WTC11 (cell line): Measurements from ENCODE around the gene FREM2. TPM values are rescaled to one million over a fixed set of nuclear protein-coding genes. Genes with fewer than 3 reads are reported as not detected.

ENCODE experiments used
- ATAC-seq: fragments of 200-7000 bp; cut with Tn5 transposase; 2 replicates; pipeline ENCODE4 v1.10.0; 2021; ENCODE audit warnings: mild to moderate bottlenecking, moderate library complexity
- CTCF ChIA-PET: fragments of 300-600 bp; sonication (Branson Sonifier 250); formaldehyde crosslinking; loops from one replicate; lab custom pipeline; 2021; ENCODE audit warnings: antibody characterized with exemption; lab: Charles Lee
- POLR2A ChIA-PET: fragments of 350-600 bp; sonication (Branson Sonifier 250); formaldehyde crosslinking; loops from one replicate; lab custom pipeline; 2021; ENCODE audit warnings: antibody characterized with exemption; lab: Charles Lee
- DNase-seq: peaks from one replicate; pipeline ENCODE4 v3.0.0; 2021; ENCODE audit warnings: low spot score
- H3K27ac Mint-ChIP-seq: 2 replicates; pipeline ENCODE4 v1.8.0; 2021; ENCODE audit warnings: mixed read lengths
- H3K27me3 Mint-ChIP-seq: 2 replicates; pipeline ENCODE4 v1.8.0; 2021; ENCODE audit warnings: low read depth, mild to moderate bottlenecking, moderate library complexity, mixed read lengths
- H3K36me3 Mint-ChIP-seq: 2 replicates; pipeline ENCODE4 v1.8.0; 2021; ENCODE audit warnings: mixed read lengths
- H3K4me1 Mint-ChIP-seq: 2 replicates; pipeline ENCODE4 v1.8.0; 2022; ENCODE audit warnings: mixed read lengths
- H3K4me3 Mint-ChIP-seq: 2 replicates; pipeline ENCODE4 v1.8.0; 2021; ENCODE audit warnings: mild to moderate bottlenecking, moderate library complexity, mixed read lengths
- H3K9me3 Mint-ChIP-seq: 2 replicates; pipeline ENCODE4 v1.8.0; 2021; ENCODE audit warnings: mixed read lengths
- ATF2 ChIP-seq: sonication (generic); formaldehyde crosslinking; IDR thresholded peaks from 2 replicates; pipeline ENCODE4 v1.8.1; 2022; ENCODE audit warnings: low read depth, missing genetic modification reagents, borderline replicate concordance
- CREB1 ChIP-seq: sonication (generic); formaldehyde crosslinking; IDR thresholded peaks from 2 replicates; pipeline ENCODE4 v1.8.0; 2023; ENCODE audit warnings: mild to moderate bottlenecking, missing genetic modification reagents
- ELF4 ChIP-seq: sonication (generic); formaldehyde crosslinking; IDR thresholded peaks from 2 replicates; pipeline ENCODE4 v1.8.1; 2022; ENCODE audit warnings: low read depth, mild to moderate bottlenecking, moderate library complexity, missing genetic modification reagents
- EMX1 ChIP-seq: fragments of 250-450 bp; sonication (Bioruptor Pico); IDR thresholded peaks from 2 replicates; pipeline ENCODE4 v1.8.0; 2021; ENCODE audit warnings: mild to moderate bottlenecking
- ETV6 ChIP-seq: sonication (generic); formaldehyde crosslinking; IDR thresholded peaks from 2 replicates; pipeline ENCODE4 v1.8.1; 2022; ENCODE audit warnings: mild to moderate bottlenecking, missing genetic modification reagents
- FOXP1 ChIP-seq: sonication (generic); formaldehyde crosslinking; IDR thresholded peaks from 2 replicates; pipeline ENCODE4 v1.8.0; 2022; ENCODE audit warnings: missing genetic modification reagents, mild to moderate bottlenecking, moderate library complexity, borderline replicate concordance
- GRHL2 ChIP-seq: fragments of 250-450 bp; sonication (Bioruptor Pico); IDR thresholded peaks from 2 replicates; pipeline ENCODE4 v1.8.0; 2022; ENCODE audit warnings: mild to moderate bottlenecking, moderate library complexity; ENCODE audit not compliant: insufficient replicate concordance, severe bottlenecking
- HMGA2 ChIP-seq: fragments of 250-450 bp; sonication (Bioruptor Pico); IDR thresholded peaks from 2 replicates; pipeline ENCODE4 v1.4.0; 2021; ENCODE audit warnings: mild to moderate bottlenecking, moderate library complexity
- RELA ChIP-seq: sonication (generic); formaldehyde crosslinking; IDR thresholded peaks from 2 replicates; pipeline ENCODE4 v1.8.1; 2022; ENCODE audit warnings: missing genetic modification reagents, mild to moderate bottlenecking, borderline replicate concordance
- SMAD4 ChIP-seq: sonication (generic); formaldehyde crosslinking; IDR thresholded peaks from 2 replicates; pipeline ENCODE4 v1.8.0; 2022; ENCODE audit warnings: mild to moderate bottlenecking, missing genetic modification reagents
- SOX15 ChIP-seq: fragments of 250-450 bp; sonication (Bioruptor Pico); IDR thresholded peaks from 2 replicates; pipeline ENCODE4 v1.9.0; 2021; ENCODE audit warnings: mild to moderate bottlenecking
- SP1 ChIP-seq: sonication (generic); formaldehyde crosslinking; conservative IDR thresholded peaks from 2 replicates; pipeline ENCODE4 v1.8.1; 2022; ENCODE audit warnings: missing genetic modification reagents
- STAT6 ChIP-seq: sonication (generic); formaldehyde crosslinking; conservative IDR thresholded peaks from 2 replicates; pipeline ENCODE4 v1.8.1; 2023; ENCODE audit warnings: mild to moderate bottlenecking, low read depth, missing genetic modification reagents, moderate library complexity
- TEAD4 ChIP-seq: sonication (generic); formaldehyde crosslinking; IDR thresholded peaks from 2 replicates; pipeline ENCODE4 v1.8.0; 2022; ENCODE audit warnings: mild to moderate bottlenecking, missing genetic modification reagents
- USF2 ChIP-seq: sonication (generic); formaldehyde crosslinking; IDR thresholded peaks from 2 replicates; pipeline ENCODE4 v1.8.1; 2023; ENCODE audit warnings: mild to moderate bottlenecking, missing genetic modification reagents, moderate library complexity
- ZNF138 ChIP-seq: sonication (generic); formaldehyde crosslinking; conservative IDR thresholded peaks from 2 replicates; pipeline ENCODE4 v1.8.1; 2022; ENCODE audit warnings: mild to moderate bottlenecking, moderate library complexity, missing genetic modification reagents
- ZNF416 ChIP-seq: fragments of 250-450 bp; sonication (Bioruptor Pico); IDR thresholded peaks from 2 replicates; pipeline ENCODE4 v1.9.0; 2021; ENCODE audit warnings: mild to moderate bottlenecking, inconsistent platforms
- ZSCAN18 ChIP-seq: fragments of 250-450 bp; sonication (Bioruptor Pico); IDR thresholded peaks from 2 replicates; pipeline ENCODE4 v2.1.2; 2022; ENCODE audit warnings: mild to moderate bottlenecking, moderate library complexity
- total RNA-seq: library from RNA; stranded (reverse); gene quantifications from 3 replicates; pipeline ENCODE4 v1.2.3, GENCODE V29; 2021
- TF ChIP-seq, protein P1 (sequence below): fragments of 250-450 bp; sonication (Bioruptor Pico); conservative IDR thresholded peaks from 2 replicates; pipeline ENCODE4 v1.9.0; 2021; ENCODE audit warnings: mild to moderate bottlenecking
- TF ChIP-seq, protein P2 (sequence below): sonication (generic); formaldehyde crosslinking; IDR thresholded peaks from 2 replicates; pipeline ENCODE4 v1.8.1; 2023; ENCODE audit warnings: mild to moderate bottlenecking, missing genetic modification reagents
- TF ChIP-seq, protein P3 (sequence below): fragments of 250-450 bp; sonication (Bioruptor Pico); IDR thresholded peaks from 2 replicates; pipeline ENCODE4 v1.9.0; 2021; ENCODE audit warnings: moderate library complexity, mild to moderate bottlenecking, inconsistent platforms, borderline replicate concordance

FREM2 gene
- total RNA-seq, 1 experiment from 2014 or later = 23.7 TPM

GRCh38 chr13:38781539-38781938 is 94.7 kb downstream of the FREM2 start:
- DNase-seq = no peak
- CTCF ChIA-PET = interaction anchor here (0.6 kb wide), 1 partner anchor 22 kb away, joined by 5 read pairs; no protein-coding TSS in a partner anchor
- TF ChIP-seq RELA (CRISPR knock-in tag) = no peak
- TF ChIP-seq, protein P1, sequence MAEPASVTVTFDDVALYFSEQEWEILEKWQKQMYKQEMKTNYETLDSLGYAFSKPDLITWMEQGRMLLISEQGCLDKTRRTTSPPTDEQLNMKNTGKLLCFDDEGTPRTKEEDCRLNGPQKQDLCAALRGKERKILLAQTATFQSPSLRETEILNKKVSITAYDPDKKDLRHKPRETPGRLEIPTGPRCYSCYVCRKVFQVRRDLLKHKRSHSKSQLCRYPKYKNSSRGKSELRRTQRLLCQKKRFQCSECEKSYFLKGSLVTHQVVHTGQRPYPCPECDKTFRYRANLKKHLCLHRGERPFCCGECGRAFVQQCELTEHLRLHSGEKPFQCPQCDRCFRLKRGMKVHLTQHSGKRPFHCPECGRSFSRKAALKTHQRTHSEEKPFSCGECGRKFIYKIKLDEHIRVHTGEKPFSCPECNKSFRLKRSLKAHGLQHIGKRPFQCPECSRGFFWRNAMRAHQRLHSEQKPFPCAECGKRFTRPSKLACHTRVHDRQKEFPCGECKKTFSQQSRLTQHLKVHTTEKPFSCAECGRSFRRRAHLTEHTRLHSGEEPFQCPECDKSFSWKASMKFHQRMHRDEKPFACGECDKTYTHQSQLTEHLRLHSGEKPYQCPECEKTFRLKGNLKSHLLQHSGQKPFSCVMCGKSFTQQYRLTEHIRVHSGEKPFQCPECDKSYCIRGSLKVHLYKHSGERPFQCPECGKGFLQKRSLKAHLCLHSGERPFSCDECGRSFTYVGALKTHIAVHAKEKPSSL (CRISPR knock-in tag) = no peak
- TF ChIP-seq SOX15 (CRISPR knock-in tag) = no peak
- TF ChIP-seq ETV6 = no peak
- TF ChIP-seq, protein P2, sequence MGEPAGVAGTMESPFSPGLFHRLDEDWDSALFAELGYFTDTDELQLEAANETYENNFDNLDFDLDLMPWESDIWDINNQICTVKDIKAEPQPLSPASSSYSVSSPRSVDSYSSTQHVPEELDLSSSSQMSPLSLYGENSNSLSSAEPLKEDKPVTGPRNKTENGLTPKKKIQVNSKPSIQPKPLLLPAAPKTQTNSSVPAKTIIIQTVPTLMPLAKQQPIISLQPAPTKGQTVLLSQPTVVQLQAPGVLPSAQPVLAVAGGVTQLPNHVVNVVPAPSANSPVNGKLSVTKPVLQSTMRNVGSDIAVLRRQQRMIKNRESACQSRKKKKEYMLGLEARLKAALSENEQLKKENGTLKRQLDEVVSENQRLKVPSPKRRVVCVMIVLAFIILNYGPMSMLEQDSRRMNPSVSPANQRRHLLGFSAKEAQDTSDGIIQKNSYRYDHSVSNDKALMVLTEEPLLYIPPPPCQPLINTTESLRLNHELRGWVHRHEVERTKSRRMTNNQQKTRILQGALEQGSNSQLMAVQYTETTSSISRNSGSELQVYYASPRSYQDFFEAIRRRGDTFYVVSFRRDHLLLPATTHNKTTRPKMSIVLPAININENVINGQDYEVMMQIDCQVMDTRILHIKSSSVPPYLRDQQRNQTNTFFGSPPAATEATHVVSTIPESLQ (CRISPR knock-in tag) = no peak
- TF ChIP-seq USF2 (CRISPR knock-in tag) = no peak
- TF ChIP-seq, protein P3, sequence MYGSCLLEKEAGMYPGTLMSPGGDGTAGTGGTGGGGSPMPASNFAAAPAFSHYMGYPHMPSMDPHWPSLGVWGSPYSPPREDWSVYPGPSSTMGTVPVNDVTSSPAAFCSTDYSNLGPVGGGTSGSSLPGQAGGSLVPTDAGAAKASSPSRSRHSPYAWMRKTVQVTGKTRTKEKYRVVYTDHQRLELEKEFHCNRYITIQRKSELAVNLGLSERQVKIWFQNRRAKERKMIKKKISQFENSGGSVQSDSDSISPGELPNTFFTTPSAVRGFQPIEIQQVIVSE = no peak
- no peak for TF ChIP-seq STAT6
- TF ChIP-seq TEAD4 (CRISPR knock-in tag) = no peak
- TF ChIP-seq FOXP1 (CRISPR knock-in tag) = no peak
- no peak for TF ChIP-seq HMGA2 (CRISPR knock-in tag)
- no peak for TF ChIP-seq CREB1
- TF ChIP-seq ZNF138 (CRISPR knock-in tag) = no peak
- TF ChIP-seq ELF4 (CRISPR knock-in tag) = no peak
- TF ChIP-seq, all 79 proteins: peak for 0

DNA sequence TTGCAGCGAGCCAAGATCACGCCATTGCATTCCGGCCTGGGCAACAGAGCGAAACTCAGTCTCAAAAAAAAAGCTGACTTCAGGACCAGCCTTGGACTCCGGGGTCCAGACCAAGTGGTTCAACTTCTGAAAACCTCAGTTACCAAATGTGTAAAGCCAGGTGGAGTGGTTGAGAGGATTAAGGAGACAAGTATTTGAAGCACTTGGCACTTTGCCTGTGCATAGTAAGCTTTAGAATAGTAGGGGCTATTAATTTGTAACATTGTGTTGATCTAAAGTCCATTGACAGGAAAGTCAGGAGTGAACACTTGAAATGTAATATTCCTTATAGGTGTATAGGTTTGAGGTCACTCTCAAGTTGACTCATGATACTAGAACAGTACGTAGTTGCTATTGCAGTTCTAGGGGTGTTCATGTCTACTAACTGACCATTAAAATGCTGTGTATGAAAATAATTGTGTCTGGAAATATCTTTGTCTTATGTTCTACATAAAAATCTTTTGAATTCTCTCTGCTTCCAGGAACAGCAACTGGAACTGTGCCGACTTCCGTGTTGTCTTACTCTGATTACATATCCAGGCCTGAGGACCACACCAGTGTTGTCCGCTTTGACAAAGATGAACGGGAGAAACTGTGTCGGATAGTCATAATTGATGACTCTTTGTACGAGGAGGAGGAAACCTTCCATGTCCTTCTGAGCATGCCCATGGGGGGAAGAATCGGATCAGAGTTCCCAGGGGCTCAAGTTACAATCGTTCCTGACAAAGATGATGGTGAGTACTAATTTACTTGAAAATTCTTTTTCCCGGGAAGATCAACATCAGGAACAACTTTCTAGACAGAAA is 97.4 kb downstream of the FREM2 start:
- POLR2A ChIA-PET = no interaction called here
- no peaks in the 10 kb centered on the region for H3K27me3 Mint-ChIP-seq
- no peaks in the 10 kb centered on the region for H3K9me3 Mint-ChIP-seq
- CTCF ChIA-PET = interaction anchor here (0.6 kb wide), 1 partner anchor 40 kb away, joined by 3 read pairs; no protein-coding TSS in a partner anchor
- H3K36me3 Mint-ChIP-seq = peaks cover 3% of the 10 kb centered on the region
- H3K27ac Mint-ChIP-seq = peak overlapping the region; percentile 63
- ATAC-seq (no peak), DNase-seq (no peak)
- H3K4me3 Mint-ChIP-seq = no peak overlapping the region
- H3K4me1 Mint-ChIP-seq = peaks cover 10% of the 10 kb centered on the region
- TF ChIP-seq ZNF416 (CRISPR knock-in tag) (no peak), EMX1 (CRISPR knock-in tag) (no peak), SMAD4 (CRISPR knock-in tag) (no peak), ATF2 (CRISPR knock-in tag) (no peak), SP1 (no peak), ZSCAN18 (CRISPR knock-in tag) (no peak), GRHL2 (CRISPR knock-in tag) (no peak)

More at GRCh38 chr13:38781539-38781938, 94.7 kb downstream of the FREM2 start:
- H3K4me1 Mint-ChIP-seq = peaks cover 10% of the 10 kb centered on the region
- POLR2A ChIA-PET = no interaction called here
- no peaks in the 10 kb centered on the region for H3K27me3 Mint-ChIP-seq
- H3K4me3 Mint-ChIP-seq = no peak overlapping the region
- no peak for ATAC-seq
- H3K36me3 Mint-ChIP-seq = peaks cover 7% of the 10 kb centered on the region
- peaks cover 4% of the 10 kb centered on the region for H3K9me3 Mint-ChIP-seq
- no peak overlapping the region for H3K27ac Mint-ChIP-seq
